ENCODE measurements around the gene SMTNL2.
"Not testable (repeated sequence)": the region's sequence is repeated elsewhere in the genome, so short reads cannot be mapped to it uniquely, and the experiment has no call there.

Gene SMTNL2

GRCh38 chr17:4573669-4574068 is 10.7 kb upstream of the SMTNL2 start:
- DNase-seq (ENCODE audit: extremely low read depth, low read depth), result no peak
- no peak for TF ChIP-seq CTCF (IDR thresholded peaks at IDR 0.05; ENCODE audit: low read depth, low read length, missing control alignments)
- no peak overlapping the region for H3K4me3 ChIP-seq (replicated peaks; ENCODE audit: low read depth, low read length)

- no peak overlapping the region for H3K4me3 ChIP-seq (replicated peaks; ENCODE audit: low read depth, low read length)
- DNase-seq (ENCODE audit: extremely low read depth, low read depth), result no peak
- no peak for TF ChIP-seq CTCF (IDR thresholded peaks at IDR 0.05; ENCODE audit: low read depth, low read length, missing control alignments)
These were observed 9.8 kb upstream of the SMTNL2 start for GRCh38 chr17:4574448-4575045.

GRCh38 chr17:4576161-4576558 is 8.2 kb upstream of the SMTNL2 start:
- no peak for DNase-seq (ENCODE audit: extremely low read depth, low read depth)
- no peak overlapping the region for H3K4me3 ChIP-seq (replicated peaks; ENCODE audit: low read depth, low read length)
- no peak for TF ChIP-seq CTCF (IDR thresholded peaks at IDR 0.05; ENCODE audit: low read depth, low read length, missing control alignments)

- TF ChIP-seq CTCF (IDR thresholded peaks at IDR 0.05; ENCODE audit: low read depth, low read length, missing control alignments), result no peak
- H3K4me3 ChIP-seq (replicated peaks; ENCODE audit: low read depth, low read length), result no peak overlapping the region
- DNase-seq (ENCODE audit: extremely low read depth, low read depth), result no peak
These were observed 7.5 kb upstream of the SMTNL2 start for GRCh38 chr17:4576729-4577322.

- no peak for TF ChIP-seq CTCF (IDR thresholded peaks at IDR 0.05; ENCODE audit: low read depth, low read length, missing control alignments)
- no peak for DNase-seq (ENCODE audit: extremely low read depth, low read depth)
- H3K4me3 ChIP-seq (replicated peaks; ENCODE audit: low read depth, low read length), result no peak overlapping the region
These were observed 6.8 kb upstream of the SMTNL2 start for GRCh38 chr17:4577386-4577993.

- H3K4me3 ChIP-seq (replicated peaks; ENCODE audit: low read depth, low read length); DNase-seq (ENCODE audit: extremely low read depth, low read depth): not testable (repeated sequence)
These were observed 6.0 kb upstream of the SMTNL2 start for GRCh38 chr17:4578349-4578748.

GRCh38 chr17:4579678-4580077 is 4.7 kb upstream of the SMTNL2 start:
- DNase-seq (ENCODE audit: extremely low read depth, low read depth), result no peak
- no peak for TF ChIP-seq CTCF (IDR thresholded peaks at IDR 0.05; ENCODE audit: low read depth, low read length, missing control alignments)
- H3K4me3 ChIP-seq (replicated peaks; ENCODE audit: low read depth, low read length), result no peak overlapping the region

Measured in HFF-Myc (cell line).